Measurements from ENCODE around the gene SERGEF. TPM values are rescaled to one million over a fixed set of nuclear protein-coding genes. Genes with fewer than 3 reads are reported as not detected.

SERGEF gene
- total and polyA plus RNA-seq, 2 of the 13 experiments (the other 11 are each of a cell fraction or from before 2014, with no cell fraction given): 54.5 to 114 TPM

- no peak for TF ChIP-seq ZFP36 (IDR thresholded peaks at IDR 0.05; ENCODE audit: borderline replicate concordance, low read depth, low read length, partially characterized antibody)
- TF ChIP-seq SKI (IDR thresholded peaks at IDR 0.05; ENCODE audit: partially characterized antibody): peak; percentile 42
- TF ChIP-seq MAFF (IDR thresholded peaks at IDR 0.05; ENCODE audit: low read depth, low read length): no peak
- TF ChIP-seq STAT5B (CRISPR knock-in tag; IDR thresholded peaks at IDR 0.05): no peak
- peak; percentile 35; the same call in 1 of the 2 replicates for TF ChIP-seq ZFP90 (CRISPR knock-in tag; IDR thresholded peaks at IDR 0.05; ENCODE audit: borderline replicate concordance)
- TF ChIP-seq ATF7-NPFF (CRISPR knock-in tag; IDR thresholded peaks at IDR 0.05; ENCODE audit: low read depth): peak; percentile 55; the same call in 1 of the 2 replicates
- TF ChIP-seq HCFC1 (IDR thresholded peaks at IDR 0.05; ENCODE audit: low read depth, low read length): no peak; the same call in 1 of the 2 replicates
- TF ChIP-seq, protein P1, sequence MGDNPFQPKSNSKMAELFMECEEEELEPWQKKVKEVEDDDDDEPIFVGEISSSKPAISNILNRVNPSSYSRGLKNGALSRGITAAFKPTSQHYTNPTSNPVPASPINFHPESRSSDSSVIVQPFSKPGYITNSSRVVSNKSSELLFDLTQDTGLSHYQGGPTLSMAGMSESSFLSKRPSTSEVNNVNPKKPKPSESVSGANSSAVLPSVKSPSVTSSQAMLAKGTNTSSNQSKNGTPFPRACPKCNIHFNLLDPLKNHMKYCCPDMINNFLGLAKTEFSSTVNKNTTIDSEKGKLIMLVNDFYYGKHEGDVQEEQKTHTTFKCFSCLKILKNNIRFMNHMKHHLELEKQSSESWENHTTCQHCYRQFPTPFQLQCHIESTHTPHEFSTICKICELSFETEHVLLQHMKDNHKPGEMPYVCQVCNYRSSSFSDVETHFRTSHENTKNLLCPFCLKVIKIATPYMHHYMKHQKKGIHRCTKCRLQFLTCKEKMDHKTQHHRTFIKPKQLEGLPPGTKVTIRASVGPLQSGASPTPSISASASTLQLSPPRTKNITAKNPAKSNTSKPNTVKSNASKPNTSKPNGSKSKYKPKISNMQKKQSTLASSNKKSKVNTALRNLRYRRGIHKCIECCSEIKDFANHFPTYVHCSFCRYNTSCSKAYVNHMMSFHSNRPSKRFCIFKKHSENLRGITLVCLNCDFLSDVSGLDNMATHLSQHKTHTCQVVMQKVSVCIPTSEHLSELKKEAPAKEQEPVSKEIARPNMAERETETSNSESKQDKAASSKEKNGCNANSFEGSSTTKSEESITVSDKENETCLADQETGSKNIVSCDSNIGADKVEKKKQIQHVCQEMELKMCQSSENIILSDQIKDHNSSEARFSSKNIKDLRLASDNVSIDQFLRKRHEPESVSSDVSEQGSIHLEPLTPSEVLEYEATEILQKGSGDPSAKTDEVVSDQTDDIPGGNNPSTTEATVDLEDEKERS (CRISPR knock-in tag; IDR thresholded peaks at IDR 0.05): 0 out of 2 replicates have a peak, but pooled peaks have one; percentile 53
- peak; percentile 58; the same call in 1 of the 2 replicates for TF ChIP-seq MIER3 (CRISPR knock-in tag; IDR thresholded peaks at IDR 0.05; ENCODE audit: borderline replicate concordance)
- TF ChIP-seq, protein P2, sequence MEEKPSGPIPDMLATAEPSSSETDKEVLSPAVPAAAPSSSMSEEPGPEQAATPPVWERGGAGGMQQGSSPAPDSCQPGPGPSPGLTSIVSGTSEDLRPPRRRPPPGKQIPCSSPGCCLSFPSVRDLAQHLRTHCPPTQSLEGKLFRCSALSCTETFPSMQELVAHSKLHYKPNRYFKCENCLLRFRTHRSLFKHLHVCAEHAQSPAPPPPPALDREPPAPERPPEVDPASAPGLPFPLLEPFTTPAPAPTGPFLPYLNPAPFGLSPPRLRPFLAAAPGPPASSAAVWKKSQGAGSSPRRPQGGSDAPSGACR (CRISPR knock-in tag; IDR thresholded peaks at IDR 0.05): peak; percentile 83
- peak; percentile 44; the same call in 1 of the 2 replicates for TF ChIP-seq BHLHE40 (IDR thresholded peaks at IDR 0.05; ENCODE audit: low read length)
- TF ChIP-seq ELF3 (CRISPR knock-in tag; IDR thresholded peaks at IDR 0.05): peak; percentile 25
- no peak for TF ChIP-seq ZNF614 (CRISPR knock-in tag; IDR thresholded peaks at IDR 0.05; ENCODE audit: borderline replicate concordance)
- TF ChIP-seq ZNF3 (CRISPR knock-in tag; IDR thresholded peaks at IDR 0.05): 0 out of 2 replicates have a peak, but pooled peaks have one; percentile 21
- TF ChIP-seq TCF12 (IDR thresholded peaks at IDR 0.05): no peak
- peak; percentile 36; the same call in 1 of the 2 replicates for TF ChIP-seq TCF12 (CRISPR knock-in tag; IDR thresholded peaks at IDR 0.05)
- peak; percentile 63 for TF ChIP-seq MYPOP (CRISPR knock-in tag; IDR thresholded peaks at IDR 0.05)
- peak; percentile 72; the same call in 1 of the 2 replicates for TF ChIP-seq ARID4A (CRISPR knock-in tag; IDR thresholded peaks at IDR 0.05; ENCODE audit: borderline replicate concordance)
- TF ChIP-seq ZFX (CRISPR knock-in tag; IDR thresholded peaks at IDR 0.05; ENCODE audit: low read depth): peak; percentile 25
These were observed at the start of gene SERGEF (continued) for GRCh38 chr11:18012906-18013781.
